Right lobe of liver (tissue), 6 donors: ENCODE data around the gene FAM204A. TPM values are rescaled to one million over a fixed set of nuclear protein-coding genes. Genes with fewer than 3 reads are reported as not detected.

Experiments used
- ATAC-seq, 4 donors: fragments of 200-7000 bp; cut with Tn5 transposase; one replicate each; pipeline ENCODE4 v1.9.1; 2020; ENCODE audit warnings: mild to moderate bottlenecking in 4 of 4, moderate library complexity in 4 of 4
- DNase-seq, 3 donors: peaks; one replicate each; pipeline ENCODE4 v3.0.0-alpha.2; 2020
- H3K27ac ChIP-seq, 3 donors: fragments of 200-600 bp; one replicate each; pipeline ENCODE4 v1.8.0; 2022
- H3K27me3 ChIP-seq, 2 donors: fragments of 200-600 bp; one replicate each; pipeline ENCODE4 v1.8.0; 2022
- H3K36me3 ChIP-seq, 4 donors: fragments of 200-600 bp; sonication (generic) in 1 of 4; one replicate each; pipeline versions ENCODE4 v1.5.1 to v1.8.0; 2017 to 2022; ENCODE audit warnings: control low read depth in 1 of 4
- H3K4me1 ChIP-seq, 4 donors: fragments of 200-600 bp; sonication (generic) in 1 of 4; one replicate each; pipeline versions ENCODE4 v1.5.1 to v1.8.0; 2017 to 2022; ENCODE audit warnings: control low read depth in 1 of 4
- H3K4me3 ChIP-seq, 3 donors: fragments of 200-600 bp; one replicate each; pipeline ENCODE4 v1.8.0; 2022
- H3K9me3 ChIP-seq, 4 donors: fragments of 200-600 bp; sonication (generic) in 1 of 4; one replicate each; pipeline versions ENCODE4 v1.5.1 to v1.8.0; 2017 to 2022; ENCODE audit warnings: control low read depth in 1 of 4
- POLR2A ChIP-seq: fragments of 450-650 bp; IDR thresholded peaks from one replicate; pipeline ENCODE4 v1.6.1; 2017; ENCODE audit warnings: antibody characterized with exemption, mild to moderate bottlenecking
- WGBS: methylation state at CpG from one replicate; pipeline ENCODE4 v1.1.6; 2018; ENCODE audit warnings: low coverage, low lambda C conversion rate; ENCODE audit not compliant: insufficient coverage; ENCODE audit errors: missing lambda C conversion rate; 5-methylcytosine and 5-hydroxymethylcytosine counted together
- intact Hi-C, 2 donors: fragments of 100-400 bp; cut with DNase I; formaldehyde crosslinking; loops; one replicate each; pipeline versions ENCODE4 v1.11.2 to v1.14.1; 2022
- total RNA-seq, 6 experiments: library from RNA; depleted of rRNA in 2 of 6; stranded (reverse); fragments of >200 nt in 2 of 6; fragmentation: NEBNext Ultra II Directional in 3 of 6; extraction: Animal tissue kit (Norgen Biotek cat#: 25700) in 3 of 6; gene quantifications; one replicate each; pipeline versions ENCODE4 v1.1.0 to v1.2.4, GENCODE V29; 2016 to 2023
- TF ChIP-seq, protein P1 (sequence below), 4 donors: fragments of 200-600 bp in 3 of 4; fragments of 450-650 bp in 1 of 4; IDR thresholded peaks; one replicate each; pipeline versions ENCODE4 v1.5.1 to v1.8.0; 2016 to 2022; ENCODE audit warnings: antibody characterized with exemption in 4 of 4, mild to moderate bottlenecking in 2 of 4
- donor health status: DM: no; HTN: yes; CAD: no.
- donor health status: DM: no; HTN: no; CAD: no.
- donor health status: DM: no; HTN: no; CAD: no.
- donor health status: DM: no; HTN: yes; CAD: no.
- donor health status: DM: no; HTN: yes; CAD: no.

The FAM204A gene
- total RNA-seq, 6 experiments from 2014 or later, result 16.3 to 26.1 (median 18.5) TPM

DNA sequence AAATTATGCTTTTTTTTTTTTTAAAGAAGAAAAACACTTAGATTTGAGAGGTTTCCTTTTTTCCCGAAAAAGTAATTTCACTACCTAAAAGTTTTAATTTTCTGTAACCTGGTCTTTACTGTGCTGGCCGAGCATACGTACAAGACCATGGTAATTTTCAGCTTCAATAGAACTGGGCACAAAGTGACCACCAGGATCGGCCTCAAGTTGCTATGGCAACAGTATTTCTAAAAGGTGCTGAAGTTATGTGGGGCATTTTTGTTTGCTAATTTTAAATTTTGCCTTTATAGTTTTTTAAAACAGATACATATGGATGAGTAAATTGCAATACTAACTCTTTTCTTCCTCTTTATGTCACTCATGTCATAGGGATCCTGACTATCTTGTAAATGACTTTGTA, 69.4 kb downstream of the FAM204A start:
- no peaks in the 10 kb centered on the region for H3K9me3 ChIP-seq
- no peak overlapping the region for H3K27ac ChIP-seq
- no peaks in the 10 kb centered on the region for H3K36me3 ChIP-seq
- DNase-seq (no peak), ATAC-seq (no peak)
- no peaks in the 10 kb centered on the region for H3K4me1 ChIP-seq
- no peak for TF ChIP-seq POLR2A
- TF ChIP-seq, protein P1, sequence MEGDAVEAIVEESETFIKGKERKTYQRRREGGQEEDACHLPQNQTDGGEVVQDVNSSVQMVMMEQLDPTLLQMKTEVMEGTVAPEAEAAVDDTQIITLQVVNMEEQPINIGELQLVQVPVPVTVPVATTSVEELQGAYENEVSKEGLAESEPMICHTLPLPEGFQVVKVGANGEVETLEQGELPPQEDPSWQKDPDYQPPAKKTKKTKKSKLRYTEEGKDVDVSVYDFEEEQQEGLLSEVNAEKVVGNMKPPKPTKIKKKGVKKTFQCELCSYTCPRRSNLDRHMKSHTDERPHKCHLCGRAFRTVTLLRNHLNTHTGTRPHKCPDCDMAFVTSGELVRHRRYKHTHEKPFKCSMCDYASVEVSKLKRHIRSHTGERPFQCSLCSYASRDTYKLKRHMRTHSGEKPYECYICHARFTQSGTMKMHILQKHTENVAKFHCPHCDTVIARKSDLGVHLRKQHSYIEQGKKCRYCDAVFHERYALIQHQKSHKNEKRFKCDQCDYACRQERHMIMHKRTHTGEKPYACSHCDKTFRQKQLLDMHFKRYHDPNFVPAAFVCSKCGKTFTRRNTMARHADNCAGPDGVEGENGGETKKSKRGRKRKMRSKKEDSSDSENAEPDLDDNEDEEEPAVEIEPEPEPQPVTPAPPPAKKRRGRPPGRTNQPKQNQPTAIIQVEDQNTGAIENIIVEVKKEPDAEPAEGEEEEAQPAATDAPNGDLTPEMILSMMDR (IDR thresholded peaks at IDR 0.05), result no peak
- intact Hi-C loops, result no loop called here
- no peak overlapping the region for H3K4me3 ChIP-seq
- WGBS, result 56% methylated on average over 4 of the region's 4 CpGs
- peaks cover 0 to 5% of the 10 kb centered on the region in 2 donors for H3K27me3 ChIP-seq

DNA sequence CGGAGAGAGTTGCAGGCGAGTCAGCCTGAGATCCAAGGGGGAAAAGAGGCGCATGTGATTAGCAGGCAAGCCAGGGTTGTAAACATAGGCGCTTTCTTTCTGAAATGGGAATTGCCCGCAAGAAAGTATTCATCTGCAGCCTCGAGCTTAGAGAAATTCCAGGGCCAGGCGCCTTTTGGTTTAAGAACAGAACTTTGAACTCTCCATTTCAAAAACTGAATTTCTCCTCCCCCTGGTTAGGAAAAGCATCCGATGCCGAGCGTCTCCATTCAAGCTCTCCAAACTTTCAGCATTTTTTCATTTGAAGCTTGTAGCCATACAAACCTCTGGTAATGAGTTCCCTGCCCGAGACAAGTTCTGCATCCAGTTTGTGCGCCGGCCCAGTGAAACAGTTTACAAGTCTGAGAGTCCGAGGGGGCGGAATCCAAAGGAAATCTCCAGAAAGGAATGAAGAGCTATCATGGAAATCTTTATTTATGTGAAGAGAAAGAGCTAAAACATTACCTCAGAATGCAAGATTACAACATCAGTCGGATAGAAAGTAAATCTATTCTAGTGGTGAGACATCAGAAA, 69.9 kb downstream of the FAM204A start:
- TF ChIP-seq POLR2A, result no peak
- TF ChIP-seq, protein P1 (IDR thresholded peaks at IDR 0.05), result no peak
- DNase-seq (no peak), ATAC-seq (no peak)
- Histone ChIP-seq H3K27me3 (peaks cover 0 to 5% of the 10 kb centered on the region in 2 donors), H3K27ac (no peak overlapping the region), H3K4me3 (no peak overlapping the region), H3K4me1 (no peaks in the 10 kb centered on the region), H3K9me3 (no peaks in the 10 kb centered on the region), H3K36me3 (no peaks in the 10 kb centered on the region)
- intact Hi-C loops, result no loop called here
- WGBS, result 15% methylated on average over 16 of the region's 16 CpGs

DNA sequence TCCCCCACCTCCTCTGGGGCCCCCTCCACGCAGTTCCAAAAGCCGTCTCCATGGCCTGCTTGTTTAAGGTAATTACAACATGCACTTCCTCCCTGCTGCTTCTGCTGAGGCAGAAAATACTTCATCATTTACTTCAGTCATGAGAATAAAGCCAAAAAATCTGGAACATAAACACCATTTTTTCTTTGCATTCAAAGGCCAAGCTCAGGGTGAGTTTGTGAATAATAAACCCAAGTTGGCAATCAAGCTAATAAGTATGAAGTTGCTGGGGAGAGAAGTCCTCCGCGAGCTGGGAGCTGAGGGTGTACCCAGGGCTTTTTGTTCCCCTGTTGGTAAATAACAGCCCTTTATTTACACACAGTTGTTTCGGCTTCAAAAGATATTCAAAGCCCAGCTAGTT, 70.5 kb downstream of the FAM204A start:
- no peak overlapping the region for H3K4me3 ChIP-seq
- H3K27me3 ChIP-seq, result peaks cover 0 to 5% of the 10 kb centered on the region in 2 donors
- no peaks in the 10 kb centered on the region for H3K36me3 ChIP-seq
- no peak overlapping the region for H3K27ac ChIP-seq
- no peak for ATAC-seq
- H3K9me3 ChIP-seq, result no peaks in the 10 kb centered on the region
- H3K4me1 ChIP-seq, result no peaks in the 10 kb centered on the region
- 17% methylated on average over 5 of the region's 5 CpGs for whole genome bisulfite sequencing
- TF ChIP-seq, protein P1 (IDR thresholded peaks at IDR 0.05), result no peak
- TF ChIP-seq POLR2A, result no peak
- intact Hi-C loops, result no loop called here
- DNase-seq, result no peak

DNA sequence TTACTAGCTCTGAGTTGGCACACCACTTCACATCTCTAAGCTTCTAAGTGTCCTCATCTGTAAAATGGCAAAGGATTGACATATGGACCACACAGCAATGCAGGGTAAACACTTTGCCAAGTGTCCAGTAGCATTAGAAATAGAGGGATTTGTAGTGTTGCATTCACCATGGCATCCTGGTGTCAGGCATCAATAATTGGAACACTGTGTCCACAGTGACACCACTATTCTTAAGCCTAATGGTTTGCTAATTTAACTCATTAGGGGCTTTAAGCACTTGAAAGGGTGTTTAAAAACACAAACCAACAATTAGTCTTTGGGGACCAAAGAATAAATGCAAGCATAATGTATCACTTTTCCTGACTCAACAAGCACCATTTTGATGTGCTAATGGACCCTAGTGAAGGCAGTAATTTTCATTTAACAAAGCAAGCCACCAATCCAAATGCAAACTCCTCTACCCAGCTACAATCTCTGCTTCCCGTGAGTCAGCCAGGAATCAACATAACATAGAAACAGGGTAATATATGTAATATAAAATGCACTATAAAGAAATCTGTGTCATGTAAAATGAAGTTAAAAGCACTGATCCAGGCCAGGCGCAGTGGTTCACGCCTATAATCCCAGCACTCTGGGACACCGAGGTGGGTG, 75.9 kb downstream of the FAM204A start:
- Histone ChIP-seq H3K36me3 (no peaks in the 10 kb centered on the region), H3K4me1 (no peaks in the 10 kb centered on the region), H3K9me3 (no peaks in the 10 kb centered on the region), H3K27ac (no peak overlapping the region), H3K4me3 (no peak overlapping the region), H3K27me3 (no peaks in the 10 kb centered on the region)
- no peak for DNase-seq
- no peak for ATAC-seq
- WGBS, result 52% methylated on average over 4 of the region's 4 CpGs
- TF ChIP-seq, protein P1 (IDR thresholded peaks at IDR 0.05), result no peak
- TF ChIP-seq POLR2A, result no peak
- intact Hi-C loops, result no loop called here
